DMS 273 treated with DMSO at 0.1 percent for 48 hours (cell line): Measurements from ENCODE around the gene FGGY.
A peak's percentile ranks its signal among the peaks of the same experiment; 100 is the strongest.
"Not testable (repeated sequence)": the region's sequence is repeated elsewhere in the genome, so short reads cannot be mapped to it uniquely, and the experiment has no call there.

Source experiments
- DNase-seq: peaks from one replicate; lab custom pipeline; 2025; lab: John Stamatoyannopoulos, UW

Gene FGGY

GRCh38 chr1:59296358-59297256, at the start of gene FGGY:
Gene FGGY, plus strand, starts transcription at chr1:59297094. Its CDS starts 24,456 bp downstream, at chr1:59321550.
- peak; percentile 97 for DNase-seq

- DNase-seq: no peak
Measured at GRCh38 chr1:59248758-59249157, 48.1 kb upstream of the FGGY start.

GRCh38 chr1:59249396-59250137, 47.3 kb upstream of the FGGY start:
- no peak for DNase-seq

GRCh38 chr1:59251061-59251460, 45.8 kb upstream of the FGGY start:
- not testable (repeated sequence) for DNase-seq

GRCh38 chr1:59256429-59256828, 40.5 kb upstream of the FGGY start:
- DNase-seq: not testable (repeated sequence)

- DNase-seq: no peak
Measured at GRCh38 chr1:59258412-59259032, 38.4 kb upstream of the FGGY start.

GRCh38 chr1:59261537-59261936, 35.4 kb upstream of the FGGY start:
- no peak for DNase-seq

- DNase-seq: no peak
Measured at GRCh38 chr1:59262631-59263030, 34.3 kb upstream of the FGGY start.

GRCh38 chr1:59263111-59263510, 33.8 kb upstream of the FGGY start:
- DNase-seq: no peak

GRCh38 chr1:59265622-59266021, 31.3 kb upstream of the FGGY start:
- no peak for DNase-seq

GRCh38 chr1:59266180-59266926, 30.5 kb upstream of the FGGY start:
- no peak for DNase-seq

- no peak for DNase-seq
Measured at GRCh38 chr1:59266927-59267293, 30.0 kb upstream of the FGGY start.

GRCh38 chr1:59268406-59268805, 28.5 kb upstream of the FGGY start:
- DNase-seq: no peak

- no peak for DNase-seq
Measured at GRCh38 chr1:59271561-59272260, 25.2 kb upstream of the FGGY start.

GRCh38 chr1:59272507-59272906, 24.4 kb upstream of the FGGY start:
- no peak for DNase-seq

GRCh38 chr1:59276439-59276851, 20.4 kb upstream of the FGGY start:
- no peak for DNase-seq

- DNase-seq: no peak
Measured at GRCh38 chr1:59278780-59279354, 18.0 kb upstream of the FGGY start.

GRCh38 chr1:59279645-59280044, 17.2 kb upstream of the FGGY start:
- DNase-seq: no peak

- no peak for DNase-seq
Measured at GRCh38 chr1:59282951-59283350, 13.9 kb upstream of the FGGY start.

- DNase-seq: peak; percentile 64
Measured at GRCh38 chr1:59285691-59286090, 11.2 kb upstream of the FGGY start.

GRCh38 chr1:59288046-59288445, 8.8 kb upstream of the FGGY start:
- DNase-seq: no peak
